Endodermal cell (in vitro differentiated cells): Measurements from ENCODE around the gene SCFD2. TPM values are rescaled to one million over a fixed set of nuclear protein-coding genes. Genes with fewer than 3 reads are reported as not detected.

Source experiments
- DNase-seq: peaks from one replicate; pipeline ENCODE4 v3.0.0-alpha.2; 2017
- H3K27ac ChIP-seq: 2 replicates; pipeline ENCODE4 v1.5.1; 2013; ENCODE audit warnings: mild to moderate bottlenecking, low read depth, low read length, moderate library complexity
- H3K27me3 ChIP-seq: 2 replicates; pipeline ENCODE4 v1.6.1; 2013; ENCODE audit warnings: mild to moderate bottlenecking, low read length, moderate library complexity; ENCODE audit not compliant: insufficient read depth, control insufficient read depth, poor library complexity, severe bottlenecking
- H3K36me3 ChIP-seq: 2 replicates; pipeline ENCODE4 v1.7.0; 2013; ENCODE audit warnings: mild to moderate bottlenecking, low read length, moderate library complexity; ENCODE audit not compliant: control insufficient read depth, insufficient read depth
- H3K4me1 ChIP-seq: one replicate; pipeline ENCODE4 v1.7.0; 2013; ENCODE audit warnings: low read length; ENCODE audit not compliant: control insufficient read depth, insufficient read depth
- H3K4me3 ChIP-seq: 2 replicates; pipeline ENCODE4 v1.5.1; 2013; ENCODE audit warnings: mild to moderate bottlenecking, low read length, moderate library complexity
- H3K9ac ChIP-seq: 2 replicates; pipeline ENCODE4 v1.6.1; 2013; ENCODE audit warnings: mild to moderate bottlenecking, low read length, moderate library complexity; ENCODE audit not compliant: poor library complexity, severe bottlenecking; ENCODE audit errors: extremely low read depth
- H3K9me3 ChIP-seq: 2 replicates; pipeline ENCODE4 v1.6.1; 2013; ENCODE audit warnings: mild to moderate bottlenecking, low read length, moderate library complexity; ENCODE audit not compliant: control insufficient read depth
- H3K27ac Mint-ChIP-seq: 2 replicates; pipeline ENCODE4 v1.8.0; 2020; ENCODE audit warnings: mixed read lengths
- H3K27me3 Mint-ChIP-seq: 2 replicates; pipeline ENCODE4 v1.8.0; 2021; ENCODE audit warnings: mild to moderate bottlenecking, mixed read lengths; ENCODE audit not compliant: insufficient read depth
- H3K36me3 Mint-ChIP-seq: 2 replicates; pipeline ENCODE4 v1.8.0; 2020; ENCODE audit warnings: low read depth, mixed read lengths
- H3K4me1 Mint-ChIP-seq: 2 replicates; pipeline ENCODE4 v1.8.0; 2020; ENCODE audit warnings: mixed read lengths
- H3K4me3 Mint-ChIP-seq: 2 replicates; pipeline ENCODE4 v1.8.0; 2020; ENCODE audit warnings: mild to moderate bottlenecking, moderate library complexity, mixed read lengths
- H3K9me3 Mint-ChIP-seq: 2 replicates; pipeline ENCODE4 v1.8.0; 2020; ENCODE audit warnings: mild to moderate bottlenecking, mixed read lengths
- WGBS, 2 experiments: methylation state at CpG; one replicate each; pipeline versions ENCODE4 v1.1.5 to v1.1.7; 2013; ENCODE audit warnings: missing lambda C conversion rate in 2 of 2, mixed read lengths in 1 of 2; ENCODE audit not compliant: insufficient coverage in 1 of 2, insufficient read length in 1 of 2; 5-methylcytosine and 5-hydroxymethylcytosine counted together
- total RNA-seq, 2 donors: library from RNA; stranded (reverse); fragmentation: NEBNext Ultra II Directional in 1 of 2; extraction: Animal tissue kit (Norgen Biotek cat#: 25700) in 1 of 2; gene quantifications; 2 replicates in 1 of 2; 3 replicates in 1 of 2; pipeline ENCODE4 v1.2.1, GENCODE V29; 2021
- TF ChIP-seq, protein P1 (sequence below): fragments of 200-600 bp; sonication (generic); conservative IDR thresholded peaks from 2 replicates; pipeline ENCODE4 v1.5.0; 2021; ENCODE audit warnings: antibody characterized with exemption, mild to moderate bottlenecking

Gene SCFD2
- total RNA-seq, 2 donors from 2014 or later = 5.7 to 6.5 TPM

DNA sequence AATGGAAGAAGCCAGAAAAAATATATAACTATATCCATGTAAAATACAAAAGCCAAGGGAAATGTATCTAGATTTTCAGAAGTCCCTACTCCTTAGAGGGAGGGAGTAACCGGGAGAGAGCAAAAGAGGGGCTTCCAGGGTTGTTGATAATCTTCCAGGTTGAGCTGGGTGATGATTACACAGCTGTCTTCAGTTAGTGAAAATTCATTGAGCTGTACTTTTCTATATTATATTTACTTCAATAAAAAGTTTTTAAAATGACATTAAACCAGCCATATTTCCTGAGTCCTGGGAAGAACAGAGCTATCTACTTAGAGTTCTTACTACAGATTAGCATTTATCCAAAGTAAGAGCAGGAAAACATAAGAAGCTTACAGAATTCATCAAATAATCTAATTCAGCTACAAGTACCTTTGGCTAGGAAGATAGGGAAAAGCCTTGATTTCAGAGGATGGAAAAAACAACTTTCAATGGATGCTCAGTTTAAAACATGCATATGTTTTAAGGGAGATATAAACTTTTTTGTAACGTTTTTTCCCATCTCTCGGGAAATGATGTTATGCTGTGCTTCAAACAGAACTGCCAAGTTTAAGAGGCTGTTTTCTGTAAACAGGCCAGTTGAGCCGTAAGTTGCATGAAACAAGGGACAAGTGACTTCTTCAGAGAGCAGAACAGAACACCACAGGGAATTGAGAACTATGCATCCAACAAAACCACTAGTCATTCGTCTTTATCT lies 204.6 kb downstream of the SCFD2 start:
- H3K27me3 Mint-ChIP-seq = no peaks in the 10 kb centered on the region
- H3K4me1 Mint-ChIP-seq = no peaks in the 10 kb centered on the region
- WGBS, 2 experiments = 85 to 89% methylated on average over 4 to 5 of the region's 5 CpGs
- H3K9me3 Mint-ChIP-seq = no peaks in the 10 kb centered on the region
- Histone ChIP-seq H3K4me3 (no peak overlapping the region), H3K27me3 (no peaks in the 10 kb centered on the region), H3K36me3 (no peaks in the 10 kb centered on the region), H3K4me1 (no peaks in the 10 kb centered on the region), H3K9me3 (no peaks in the 10 kb centered on the region), H3K9ac (no peak overlapping the region), H3K27ac (no peak overlapping the region)
- no peak overlapping the region for H3K27ac Mint-ChIP-seq
- TF ChIP-seq, protein P1, sequence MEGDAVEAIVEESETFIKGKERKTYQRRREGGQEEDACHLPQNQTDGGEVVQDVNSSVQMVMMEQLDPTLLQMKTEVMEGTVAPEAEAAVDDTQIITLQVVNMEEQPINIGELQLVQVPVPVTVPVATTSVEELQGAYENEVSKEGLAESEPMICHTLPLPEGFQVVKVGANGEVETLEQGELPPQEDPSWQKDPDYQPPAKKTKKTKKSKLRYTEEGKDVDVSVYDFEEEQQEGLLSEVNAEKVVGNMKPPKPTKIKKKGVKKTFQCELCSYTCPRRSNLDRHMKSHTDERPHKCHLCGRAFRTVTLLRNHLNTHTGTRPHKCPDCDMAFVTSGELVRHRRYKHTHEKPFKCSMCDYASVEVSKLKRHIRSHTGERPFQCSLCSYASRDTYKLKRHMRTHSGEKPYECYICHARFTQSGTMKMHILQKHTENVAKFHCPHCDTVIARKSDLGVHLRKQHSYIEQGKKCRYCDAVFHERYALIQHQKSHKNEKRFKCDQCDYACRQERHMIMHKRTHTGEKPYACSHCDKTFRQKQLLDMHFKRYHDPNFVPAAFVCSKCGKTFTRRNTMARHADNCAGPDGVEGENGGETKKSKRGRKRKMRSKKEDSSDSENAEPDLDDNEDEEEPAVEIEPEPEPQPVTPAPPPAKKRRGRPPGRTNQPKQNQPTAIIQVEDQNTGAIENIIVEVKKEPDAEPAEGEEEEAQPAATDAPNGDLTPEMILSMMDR = no peak
- no peak for DNase-seq
- no peaks in the 10 kb centered on the region for H3K36me3 Mint-ChIP-seq
- H3K4me3 Mint-ChIP-seq = no peak overlapping the region

DNA sequence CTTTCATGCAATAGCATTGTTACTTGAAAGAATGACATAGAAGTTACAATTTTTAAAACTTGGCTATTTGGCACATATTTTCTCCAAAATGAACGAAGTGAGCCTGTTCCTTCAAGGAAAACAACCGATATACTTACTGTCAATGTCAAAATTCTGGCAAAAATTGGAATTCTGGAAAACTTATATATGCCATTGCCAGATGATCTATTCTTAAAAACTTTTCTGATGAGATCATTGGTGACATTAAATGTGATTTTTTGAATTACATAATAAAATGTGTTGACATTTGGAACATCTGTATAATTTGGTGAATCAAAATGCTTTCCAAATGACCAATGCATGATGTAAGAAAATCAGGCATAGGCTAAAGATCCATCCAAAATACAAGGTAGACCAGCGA lies 209.0 kb downstream of the SCFD2 start:
- TF ChIP-seq, protein P1 = no peak
- H3K27me3 Mint-ChIP-seq = no peaks in the 10 kb centered on the region

DNA sequence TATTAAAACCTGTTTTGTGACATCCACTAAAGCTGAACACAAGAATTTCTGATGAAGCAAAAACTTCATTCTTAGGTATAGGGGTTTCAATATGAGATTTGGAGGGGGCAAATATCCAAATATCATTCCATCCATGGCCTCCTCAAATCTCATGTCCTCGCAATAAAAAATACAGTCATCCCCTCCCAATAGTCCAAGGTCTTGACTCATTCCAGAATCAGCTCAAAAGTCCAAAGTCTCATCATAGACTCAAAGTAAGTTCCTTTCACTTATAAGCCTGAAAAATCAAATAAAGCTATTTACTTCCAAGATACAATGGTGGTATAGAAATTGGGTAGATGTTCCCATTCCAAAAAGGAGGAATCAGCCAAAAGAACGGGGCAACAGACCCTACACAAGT lies 213.4 kb downstream of the SCFD2 start:
- Mint-ChIP-seq H3K27ac (no peak overlapping the region), H3K27me3 (no peaks in the 10 kb centered on the region), H3K9me3 (peaks cover 2% of the 10 kb centered on the region), H3K36me3 (no peaks in the 10 kb centered on the region), H3K4me3 (no peak overlapping the region), H3K4me1 (no peaks in the 10 kb centered on the region)
- no peaks in the 10 kb centered on the region for H3K9me3 ChIP-seq
- WGBS, 2 experiments = 88 to 100% methylated on average over 1 to 2 of the region's 2 CpGs
- H3K27me3 ChIP-seq = no peaks in the 10 kb centered on the region
- H3K9ac ChIP-seq = no peak overlapping the region
- no peak overlapping the region for H3K4me3 ChIP-seq
- H3K36me3 ChIP-seq = no peaks in the 10 kb centered on the region
- no peak for DNase-seq
- H3K27ac ChIP-seq = no peak overlapping the region
- TF ChIP-seq, protein P1 = no peak
- H3K4me1 ChIP-seq = no peaks in the 10 kb centered on the region

More for the DNA sequence above, 209.0 kb downstream of the SCFD2 start:
- Histone ChIP-seq H3K27ac (no peak overlapping the region), H3K9me3 (no peaks in the 10 kb centered on the region), H3K4me3 (no peak overlapping the region), H3K36me3 (no peaks in the 10 kb centered on the region), H3K4me1 (no peaks in the 10 kb centered on the region), H3K27me3 (no peaks in the 10 kb centered on the region), H3K9ac (no peak overlapping the region)
- H3K27ac Mint-ChIP-seq = no peak overlapping the region
- H3K4me1 Mint-ChIP-seq = no peaks in the 10 kb centered on the region
- no peak for DNase-seq
- WGBS, 2 experiments = 93 to 95% methylated on average over 3 of the region's 3 CpGs
- H3K36me3 Mint-ChIP-seq = no peaks in the 10 kb centered on the region
- H3K4me3 Mint-ChIP-seq = no peak overlapping the region
- peaks cover 2% of the 10 kb centered on the region for H3K9me3 Mint-ChIP-seq
